DND-41 (cell line): ENCODE data around the gene SUPT6H.

Experiments used
- EZH2 ChIP-seq: IDR thresholded peaks from 3 replicates; pipeline ENCODE4 v1.6.1; 2012; ENCODE audit warnings: borderline replicate concordance, low read depth, mild to moderate bottlenecking, moderate library complexity, low read length, inconsistent platforms; ENCODE audit not compliant: severe bottlenecking
- TF ChIP-seq, protein P1 (sequence below): IDR thresholded peaks from 2 replicates; pipeline ENCODE4 v1.5.1; 2012; ENCODE audit warnings: borderline replicate concordance, low read length, moderate library complexity, mild to moderate bottlenecking; ENCODE audit not compliant: poor library complexity, severe bottlenecking; ENCODE audit errors: extremely low read depth

DNA sequence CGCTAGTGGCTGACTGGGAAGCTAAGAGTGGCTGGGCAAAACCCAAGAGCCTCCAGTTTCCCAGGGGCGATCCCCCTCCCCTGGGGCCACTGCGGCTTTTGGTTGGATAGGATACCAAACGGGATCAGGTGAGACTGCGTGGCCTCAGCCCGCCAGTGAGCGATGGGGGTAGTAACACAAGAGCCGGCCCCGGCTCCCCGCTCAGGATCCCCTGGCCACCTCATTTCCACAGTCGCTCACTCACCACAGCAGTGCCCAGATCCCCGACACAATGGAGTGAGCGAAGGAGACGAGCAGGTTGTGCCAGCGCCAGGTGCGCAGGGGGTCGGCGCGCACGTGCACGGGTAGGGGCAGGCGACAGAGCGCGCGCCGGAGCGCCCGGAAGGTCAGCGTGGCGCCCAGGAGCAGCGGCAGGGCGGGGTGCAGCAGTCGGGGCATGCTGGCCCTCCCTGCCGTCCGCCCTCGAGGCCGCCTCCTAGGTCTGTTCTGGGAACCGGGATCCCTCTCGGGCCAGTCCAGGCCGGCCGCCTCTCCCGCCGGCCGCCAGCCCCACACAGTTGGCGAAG lies 63.7 kb downstream of the SUPT6H start:
- TF ChIP-seq, protein P1, sequence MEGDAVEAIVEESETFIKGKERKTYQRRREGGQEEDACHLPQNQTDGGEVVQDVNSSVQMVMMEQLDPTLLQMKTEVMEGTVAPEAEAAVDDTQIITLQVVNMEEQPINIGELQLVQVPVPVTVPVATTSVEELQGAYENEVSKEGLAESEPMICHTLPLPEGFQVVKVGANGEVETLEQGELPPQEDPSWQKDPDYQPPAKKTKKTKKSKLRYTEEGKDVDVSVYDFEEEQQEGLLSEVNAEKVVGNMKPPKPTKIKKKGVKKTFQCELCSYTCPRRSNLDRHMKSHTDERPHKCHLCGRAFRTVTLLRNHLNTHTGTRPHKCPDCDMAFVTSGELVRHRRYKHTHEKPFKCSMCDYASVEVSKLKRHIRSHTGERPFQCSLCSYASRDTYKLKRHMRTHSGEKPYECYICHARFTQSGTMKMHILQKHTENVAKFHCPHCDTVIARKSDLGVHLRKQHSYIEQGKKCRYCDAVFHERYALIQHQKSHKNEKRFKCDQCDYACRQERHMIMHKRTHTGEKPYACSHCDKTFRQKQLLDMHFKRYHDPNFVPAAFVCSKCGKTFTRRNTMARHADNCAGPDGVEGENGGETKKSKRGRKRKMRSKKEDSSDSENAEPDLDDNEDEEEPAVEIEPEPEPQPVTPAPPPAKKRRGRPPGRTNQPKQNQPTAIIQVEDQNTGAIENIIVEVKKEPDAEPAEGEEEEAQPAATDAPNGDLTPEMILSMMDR, result no peak
- no peak for TF ChIP-seq EZH2
